Liver (tissue), 9 donors: ENCODE data around the gene ZNF345. TPM values are rescaled to one million over a fixed set of nuclear protein-coding genes. Genes with fewer than 3 reads are reported as not detected.
A peak's percentile ranks its signal among the peaks of the same experiment; 100 is the strongest.

Experiments used
- DNase-seq: peaks from one replicate; pipeline ENCODE4 v3.0.0-alpha.2; 2017; ENCODE audit warnings: low spot score
- H3K27ac ChIP-seq, 2 donors: one replicate each; pipeline ENCODE4 v1.7.0; 2013; ENCODE audit warnings: inconsistent platforms in 2 of 2, low read length in 2 of 2, control low read depth in 1 of 2, low read depth in 1 of 2, mild to moderate bottlenecking in 1 of 2
- H3K27me3 ChIP-seq, 4 donors: one replicate each; pipeline versions ENCODE4 v1.6.1 to v1.7.0; 2013; ENCODE audit warnings: low read length in 3 of 4, inconsistent platforms in 1 of 4, mild to moderate bottlenecking in 1 of 4, moderate library complexity in 1 of 4; ENCODE audit not compliant: control insufficient read depth in 4 of 4, insufficient read depth in 4 of 4
- H3K36me3 ChIP-seq, 4 donors: one replicate each; pipeline versions ENCODE4 v1.6.1 to v1.7.0; 2013; ENCODE audit warnings: low read length in 3 of 4, mild to moderate bottlenecking in 3 of 4, low read depth in 1 of 4, moderate library complexity in 1 of 4; ENCODE audit not compliant: control insufficient read depth in 4 of 4, insufficient read depth in 3 of 4
- H3K4me1 ChIP-seq, 4 donors: one replicate each; pipeline versions ENCODE4 v1.6.1 to v1.7.0; 2013; ENCODE audit warnings: low read length in 3 of 4, mild to moderate bottlenecking in 3 of 4, moderate library complexity in 1 of 4; ENCODE audit not compliant: control insufficient read depth in 4 of 4, insufficient read depth in 4 of 4
- H3K4me3 ChIP-seq, 3 donors: one replicate each; pipeline versions ENCODE4 v1.6.1 to v1.7.0; 2013; ENCODE audit warnings: low read length in 3 of 3, control low read depth in 1 of 3, low read depth in 1 of 3, mild to moderate bottlenecking in 1 of 3
- H3K9ac ChIP-seq, 2 donors: one replicate each; pipeline ENCODE4 v1.7.0; 2013; ENCODE audit warnings: low read length in 2 of 2, mild to moderate bottlenecking in 2 of 2, moderate library complexity in 2 of 2, control low read depth in 1 of 2, low read depth in 1 of 2
- H3K9me3 ChIP-seq, 4 donors: one replicate each; pipeline versions ENCODE4 v1.6.1 to v1.7.0; 2013; ENCODE audit warnings: low read length in 3 of 4; ENCODE audit not compliant: control insufficient read depth in 4 of 4
- FOXA2 ChIP-seq: IDR thresholded peaks from 2 replicates; pipeline ENCODE4 v1.6.1; 2016; ENCODE audit warnings: antibody characterized with exemption
- GABPA ChIP-seq, 2 donors: IDR thresholded peaks in 1 of 2; conservative IDR thresholded peaks in 1 of 2; 2 replicates each; pipeline ENCODE4 v1.6.1; 2016; ENCODE audit warnings: antibody characterized with exemption in 2 of 2, mild to moderate bottlenecking in 1 of 2, moderate library complexity in 1 of 2
- HNF4A ChIP-seq, 2 donors: conservative IDR thresholded peaks; 2 replicates each; pipeline ENCODE4 v1.6.1; 2016; ENCODE audit warnings: antibody characterized with exemption in 2 of 2, mild to moderate bottlenecking in 2 of 2
- HNF4G ChIP-seq: IDR thresholded peaks from 2 replicates; pipeline ENCODE4 v1.6.1; 2016; ENCODE audit warnings: antibody characterized with exemption
- JUND ChIP-seq, 2 donors: IDR thresholded peaks; 2 replicates each; pipeline ENCODE4 v1.6.1; 2016; ENCODE audit warnings: antibody characterized with exemption in 2 of 2
- NR2F2 ChIP-seq: IDR thresholded peaks from 2 replicates; pipeline ENCODE4 v1.6.1; 2016; ENCODE audit warnings: antibody characterized with exemption
- RAD21 ChIP-seq, 2 donors: IDR thresholded peaks; 2 replicates each; pipeline ENCODE4 v1.6.1; 2016; ENCODE audit warnings: antibody characterized with exemption in 2 of 2, mild to moderate bottlenecking in 2 of 2
- RXRA ChIP-seq, 2 donors: IDR thresholded peaks; 2 replicates each; pipeline ENCODE4 v1.6.1; 2017 to 2018; ENCODE audit warnings: antibody characterized with exemption in 2 of 2, mild to moderate bottlenecking in 1 of 2
- SP1 ChIP-seq: IDR thresholded peaks from 2 replicates; pipeline ENCODE4 v1.6.1; 2018; ENCODE audit warnings: antibody characterized with exemption, mild to moderate bottlenecking
- YY1 ChIP-seq: IDR thresholded peaks from 2 replicates; pipeline ENCODE4 v1.6.1; 2016; ENCODE audit warnings: antibody characterized with exemption, mild to moderate bottlenecking
- WGBS: extraction: QIAGEN DNeasy Blood & Tissue Kit; methylation state at CpG from one replicate; pipeline ENCODE4 v1.1.7; 2013; 5-methylcytosine and 5-hydroxymethylcytosine counted together
- polyA plus RNA-seq, 2 donors: library from polyadenylated mRNA; stranded (reverse) in 1 of 2; unstranded in 1 of 2; fragments of 200-250 nt in 1 of 2; fragments of >200 nt in 1 of 2; fragmentation: Nextera tagmentation in 1 of 2; extraction: Ambion mirVana in 1 of 2; gene quantifications; one replicate each; pipeline versions ENCODE4 v1.2.1 to v1.2.3, GENCODE V29; 2013 to 2015
- total RNA-seq, 2 donors: library from RNA; depleted of rRNA; stranded (reverse); fragments of >200 nt; gene quantifications; one replicate each; pipeline ENCODE4 v1.2.3, GENCODE V29; 2014
- TF ChIP-seq, protein P1 (sequence below): IDR thresholded peaks from 2 replicates; pipeline ENCODE4 v1.6.1; 2016; ENCODE audit warnings: antibody characterized with exemption, mild to moderate bottlenecking
- TF ChIP-seq, protein P2 (sequence below): IDR thresholded peaks from 2 replicates; pipeline ENCODE4 v1.6.1; 2016; ENCODE audit warnings: antibody characterized with exemption
- TF ChIP-seq, protein P3 (sequence below): fragments of 150-350 bp; IDR thresholded peaks from 2 replicates; pipeline ENCODE4 v1.5.1; 2017; ENCODE audit warnings: improper control_type of control experiment, low read depth, low read length; ENCODE audit not compliant: missing input control
- TF ChIP-seq, protein P4 (sequence below): IDR thresholded peaks from 2 replicates; pipeline ENCODE4 v1.6.1; 2016; ENCODE audit warnings: antibody characterized with exemption
- TF ChIP-seq, protein P5 (sequence below): IDR thresholded peaks from 2 replicates; pipeline ENCODE4 v1.6.1; 2016; ENCODE audit warnings: antibody characterized with exemption
- donor health status: healthy.
- donor health status: healthy.
- donor health status: healthy.
- donor health status: healthy.
- donor health status: healthy.

Gene ZNF345
- total and polyA plus RNA-seq, 4 donors = 0.67 to 4.7 (median 2.1) TPM

DNA sequence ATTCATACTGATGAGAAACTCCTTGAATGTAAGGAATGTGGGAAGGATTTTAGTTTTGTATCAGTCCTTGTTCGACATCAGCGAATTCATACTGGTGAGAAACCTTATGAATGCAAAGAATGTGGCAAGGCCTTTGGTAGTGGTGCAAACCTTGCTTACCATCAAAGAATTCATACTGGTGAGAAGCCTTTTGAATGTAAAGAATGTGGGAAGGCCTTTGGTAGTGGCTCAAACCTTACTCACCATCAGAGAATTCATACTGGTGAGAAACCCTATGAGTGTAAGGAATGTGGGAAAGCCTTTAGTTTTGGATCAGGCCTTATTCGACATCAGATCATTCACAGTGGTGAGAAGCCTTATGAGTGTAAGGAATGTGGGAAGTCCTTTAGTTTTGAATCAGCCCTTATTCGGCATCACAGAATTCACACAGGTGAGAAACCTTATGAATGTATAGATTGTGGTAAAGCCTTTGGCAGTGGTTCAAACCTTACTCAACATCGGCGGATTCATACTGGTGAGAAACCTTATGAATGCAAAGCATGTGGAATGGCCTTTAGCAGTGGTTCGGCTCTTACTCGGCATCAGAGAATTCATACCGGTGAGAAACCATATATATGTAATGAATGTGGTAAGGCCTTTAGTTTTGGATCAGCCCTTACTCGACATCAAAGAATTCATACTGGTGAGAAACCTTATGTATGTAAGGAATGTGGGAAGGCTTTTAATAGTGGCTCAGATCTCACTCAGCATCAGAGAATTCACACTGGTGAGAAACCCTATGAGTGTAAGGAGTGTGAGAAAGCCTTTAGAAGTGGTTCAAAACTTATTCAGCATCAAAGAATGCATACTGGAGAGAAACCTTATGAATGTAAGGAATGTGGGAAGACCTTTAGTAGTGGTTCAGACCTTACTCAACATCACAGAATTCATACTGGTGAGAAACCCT, 26.6 kb downstream of the ZNF345 start:
- no peak for TF ChIP-seq FOXA2
- TF ChIP-seq, protein P1, sequence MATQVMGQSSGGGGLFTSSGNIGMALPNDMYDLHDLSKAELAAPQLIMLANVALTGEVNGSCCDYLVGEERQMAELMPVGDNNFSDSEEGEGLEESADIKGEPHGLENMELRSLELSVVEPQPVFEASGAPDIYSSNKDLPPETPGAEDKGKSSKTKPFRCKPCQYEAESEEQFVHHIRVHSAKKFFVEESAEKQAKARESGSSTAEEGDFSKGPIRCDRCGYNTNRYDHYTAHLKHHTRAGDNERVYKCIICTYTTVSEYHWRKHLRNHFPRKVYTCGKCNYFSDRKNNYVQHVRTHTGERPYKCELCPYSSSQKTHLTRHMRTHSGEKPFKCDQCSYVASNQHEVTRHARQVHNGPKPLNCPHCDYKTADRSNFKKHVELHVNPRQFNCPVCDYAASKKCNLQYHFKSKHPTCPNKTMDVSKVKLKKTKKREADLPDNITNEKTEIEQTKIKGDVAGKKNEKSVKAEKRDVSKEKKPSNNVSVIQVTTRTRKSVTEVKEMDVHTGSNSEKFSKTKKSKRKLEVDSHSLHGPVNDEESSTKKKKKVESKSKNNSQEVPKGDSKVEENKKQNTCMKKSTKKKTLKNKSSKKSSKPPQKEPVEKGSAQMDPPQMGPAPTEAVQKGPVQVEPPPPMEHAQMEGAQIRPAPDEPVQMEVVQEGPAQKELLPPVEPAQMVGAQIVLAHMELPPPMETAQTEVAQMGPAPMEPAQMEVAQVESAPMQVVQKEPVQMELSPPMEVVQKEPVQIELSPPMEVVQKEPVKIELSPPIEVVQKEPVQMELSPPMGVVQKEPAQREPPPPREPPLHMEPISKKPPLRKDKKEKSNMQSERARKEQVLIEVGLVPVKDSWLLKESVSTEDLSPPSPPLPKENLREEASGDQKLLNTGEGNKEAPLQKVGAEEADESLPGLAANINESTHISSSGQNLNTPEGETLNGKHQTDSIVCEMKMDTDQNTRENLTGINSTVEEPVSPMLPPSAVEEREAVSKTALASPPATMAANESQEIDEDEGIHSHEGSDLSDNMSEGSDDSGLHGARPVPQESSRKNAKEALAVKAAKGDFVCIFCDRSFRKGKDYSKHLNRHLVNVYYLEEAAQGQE = no peak
- TF ChIP-seq, protein P2, sequence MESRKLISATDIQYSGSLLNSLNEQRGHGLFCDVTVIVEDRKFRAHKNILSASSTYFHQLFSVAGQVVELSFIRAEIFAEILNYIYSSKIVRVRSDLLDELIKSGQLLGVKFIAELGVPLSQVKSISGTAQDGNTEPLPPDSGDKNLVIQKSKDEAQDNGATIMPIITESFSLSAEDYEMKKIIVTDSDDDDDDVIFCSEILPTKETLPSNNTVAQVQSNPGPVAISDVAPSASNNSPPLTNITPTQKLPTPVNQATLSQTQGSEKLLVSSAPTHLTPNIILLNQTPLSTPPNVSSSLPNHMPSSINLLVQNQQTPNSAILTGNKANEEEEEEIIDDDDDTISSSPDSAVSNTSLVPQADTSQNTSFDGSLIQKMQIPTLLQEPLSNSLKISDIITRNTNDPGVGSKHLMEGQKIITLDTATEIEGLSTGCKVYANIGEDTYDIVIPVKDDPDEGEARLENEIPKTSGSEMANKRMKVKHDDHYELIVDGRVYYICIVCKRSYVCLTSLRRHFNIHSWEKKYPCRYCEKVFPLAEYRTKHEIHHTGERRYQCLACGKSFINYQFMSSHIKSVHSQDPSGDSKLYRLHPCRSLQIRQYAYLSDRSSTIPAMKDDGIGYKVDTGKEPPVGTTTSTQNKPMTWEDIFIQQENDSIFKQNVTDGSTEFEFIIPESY = no peak
- no peak for TF ChIP-seq SP1
- Histone ChIP-seq H3K9ac (no peak overlapping the region), H3K27me3 (no peaks in the 10 kb centered on the region), H3K4me1 (no peaks in the 10 kb centered on the region), H3K4me3 (peak overlapping the region in 2 of 3 donors; percentile 44 to 79), H3K9me3 (peaks cover 41 to 93% (median 62%) of the 10 kb centered on the region in 4 donors), H3K36me3 (peaks cover 7 to 56% (median 43%) of the 10 kb centered on the region in 4 donors), H3K27ac (no peak overlapping the region)
- no peak for DNase-seq
- WGBS = 98% methylated on average over 10 of the region's 10 CpGs

DNA sequence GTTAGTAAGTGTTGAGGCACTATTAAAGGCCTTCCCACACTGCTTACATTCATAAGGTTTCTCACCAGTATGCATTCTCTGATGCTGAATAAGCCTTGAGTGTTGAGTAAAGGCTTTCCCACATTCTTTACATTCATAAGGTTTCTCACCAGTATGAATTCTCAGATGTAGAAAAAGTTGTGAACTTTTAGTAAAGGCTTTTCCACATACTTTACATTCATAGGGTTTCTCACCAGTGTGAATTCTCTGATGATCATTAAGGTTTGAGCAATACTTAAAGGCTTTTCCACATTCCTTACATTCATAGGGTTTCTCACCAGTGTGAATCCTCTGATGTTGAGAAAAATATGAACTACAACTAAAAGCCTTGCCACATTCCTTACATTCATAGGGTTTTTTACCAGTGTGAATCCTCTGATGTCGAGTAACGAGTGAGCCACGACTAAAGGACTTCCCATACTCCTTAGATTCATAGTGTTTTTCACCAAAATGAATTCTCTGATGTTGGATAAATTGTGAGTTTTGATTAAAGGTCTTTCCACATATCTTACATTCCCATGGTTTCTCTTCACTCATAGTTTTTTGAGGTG, 41.2 kb downstream of the ZNF345 start:
- Histone ChIP-seq H3K27ac (no peak overlapping the region), H3K27me3 (no peaks in the 10 kb centered on the region), H3K4me3 (peak overlapping the region in 2 of 3 donors; percentile 45 to 58), H3K4me1 (no peaks in the 10 kb centered on the region), H3K9me3 (peaks cover 48 to 88% (median 72%) of the 10 kb centered on the region in 4 donors), H3K9ac (no peak overlapping the region), H3K36me3 (peaks cover 6 to 42% (median 27%) of the 10 kb centered on the region in 4 donors)
- DNase-seq = no peak
- TF ChIP-seq HNF4G = no peak
- TF ChIP-seq, protein P3, sequence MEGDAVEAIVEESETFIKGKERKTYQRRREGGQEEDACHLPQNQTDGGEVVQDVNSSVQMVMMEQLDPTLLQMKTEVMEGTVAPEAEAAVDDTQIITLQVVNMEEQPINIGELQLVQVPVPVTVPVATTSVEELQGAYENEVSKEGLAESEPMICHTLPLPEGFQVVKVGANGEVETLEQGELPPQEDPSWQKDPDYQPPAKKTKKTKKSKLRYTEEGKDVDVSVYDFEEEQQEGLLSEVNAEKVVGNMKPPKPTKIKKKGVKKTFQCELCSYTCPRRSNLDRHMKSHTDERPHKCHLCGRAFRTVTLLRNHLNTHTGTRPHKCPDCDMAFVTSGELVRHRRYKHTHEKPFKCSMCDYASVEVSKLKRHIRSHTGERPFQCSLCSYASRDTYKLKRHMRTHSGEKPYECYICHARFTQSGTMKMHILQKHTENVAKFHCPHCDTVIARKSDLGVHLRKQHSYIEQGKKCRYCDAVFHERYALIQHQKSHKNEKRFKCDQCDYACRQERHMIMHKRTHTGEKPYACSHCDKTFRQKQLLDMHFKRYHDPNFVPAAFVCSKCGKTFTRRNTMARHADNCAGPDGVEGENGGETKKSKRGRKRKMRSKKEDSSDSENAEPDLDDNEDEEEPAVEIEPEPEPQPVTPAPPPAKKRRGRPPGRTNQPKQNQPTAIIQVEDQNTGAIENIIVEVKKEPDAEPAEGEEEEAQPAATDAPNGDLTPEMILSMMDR = no peak
- no peak for TF ChIP-seq RXRA (IDR thresholded peaks at IDR 0.05)
- TF ChIP-seq, protein P4, sequence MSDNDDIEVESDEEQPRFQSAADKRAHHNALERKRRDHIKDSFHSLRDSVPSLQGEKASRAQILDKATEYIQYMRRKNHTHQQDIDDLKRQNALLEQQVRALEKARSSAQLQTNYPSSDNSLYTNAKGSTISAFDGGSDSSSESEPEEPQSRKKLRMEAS = no peak
- TF ChIP-seq YY1 = no peak
- no peak for TF ChIP-seq SP1
- TF ChIP-seq GABPA (IDR thresholded peaks at IDR 0.05 in 1 of 2, conservative IDR thresholded peaks at IDR 0.05 in 1 of 2) = no peak
- TF ChIP-seq, protein P2 = no peak
- TF ChIP-seq, protein P5, sequence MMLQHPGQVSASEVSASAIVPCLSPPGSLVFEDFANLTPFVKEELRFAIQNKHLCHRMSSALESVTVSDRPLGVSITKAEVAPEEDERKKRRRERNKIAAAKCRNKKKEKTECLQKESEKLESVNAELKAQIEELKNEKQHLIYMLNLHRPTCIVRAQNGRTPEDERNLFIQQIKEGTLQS = no peak
- TF ChIP-seq HNF4A (conservative IDR thresholded peaks at IDR 0.05) = no peak
- TF ChIP-seq JUND (IDR thresholded peaks at IDR 0.05) = no peak
- no peak for TF ChIP-seq NR2F2
- no peak for TF ChIP-seq RAD21 (IDR thresholded peaks at IDR 0.05)
- TF ChIP-seq, protein P1 = no peak
- 96% methylated on average over 3 of the region's 3 CpGs for WGBS
